Lung (tissue), 12 donors: ENCODE results near the gene OPHN1. TPM values are rescaled to one million over a fixed set of nuclear protein-coding genes. Genes with fewer than 3 reads are reported as not detected.

Source experiments
- ATAC-seq: fragments of 200-7000 bp; cut with Tn5 transposase; one replicate; pipeline ENCODE4 v1.9.1; 2020; ENCODE audit warnings: moderate number of reproducible peaks; ENCODE audit not compliant: insufficient read depth, low FRiP score
- DNase-seq, 3 donors: peaks; one replicate each; pipeline ENCODE4 v3.0.0-alpha.2; 2013 to 2017
- H3K27ac ChIP-seq, 2 donors: one replicate each; pipeline ENCODE4 v1.5.1; 2013; ENCODE audit warnings: mild to moderate bottlenecking in 2 of 2, moderate library complexity in 2 of 2, control low read depth in 1 of 2, inconsistent platforms in 1 of 2, low read depth in 1 of 2, low read length in 1 of 2
- H3K27me3 ChIP-seq, 3 donors: one replicate each; pipeline ENCODE4 v1.5.1; 2013; ENCODE audit warnings: low read length in 2 of 3; ENCODE audit not compliant: control insufficient read depth in 3 of 3, insufficient read depth in 3 of 3
- H3K36me3 ChIP-seq, 4 donors: one replicate each; pipeline ENCODE4 v1.5.1; 2013; ENCODE audit warnings: low read length in 4 of 4, mild to moderate bottlenecking in 1 of 4, moderate library complexity in 1 of 4; ENCODE audit not compliant: control insufficient read depth in 4 of 4, insufficient read depth in 4 of 4
- H3K4me1 ChIP-seq, 5 donors: one replicate each; pipeline ENCODE4 v1.5.1; 2013; ENCODE audit warnings: low read length in 5 of 5, mild to moderate bottlenecking in 2 of 5, moderate library complexity in 1 of 5; ENCODE audit not compliant: control insufficient read depth in 5 of 5, insufficient read depth in 5 of 5
- H3K4me3 ChIP-seq: one replicate; pipeline ENCODE4 v1.5.1; 2013; ENCODE audit warnings: mild to moderate bottlenecking, control low read depth, moderate library complexity
- H3K9ac ChIP-seq, 2 donors: one replicate each; pipeline ENCODE4 v1.5.1; 2013; ENCODE audit warnings: low read length in 2 of 2, control low read depth in 1 of 2; ENCODE audit not compliant: insufficient read depth in 1 of 2
- H3K9me3 ChIP-seq, 4 donors: one replicate each; pipeline ENCODE4 v1.5.1; 2013; ENCODE audit warnings: low read length in 3 of 4, mild to moderate bottlenecking in 1 of 4, moderate library complexity in 1 of 4; ENCODE audit not compliant: control insufficient read depth in 4 of 4, insufficient read depth in 3 of 4
- CTCF ChIP-seq: IDR thresholded peaks from 2 replicates; pipeline ENCODE4 v1.5.1; 2012; ENCODE audit warnings: mild to moderate bottlenecking; ENCODE audit errors: control extremely low read depth, extremely low read depth
- whole genome bisulfite sequencing, 2 donors: extraction: QIAGEN DNeasy Blood & Tissue Kit; methylation state at CpG; one replicate each; pipeline ENCODE4 v1.1.7; 2013; 5-methylcytosine and 5-hydroxymethylcytosine counted together
- polyA plus RNA-seq, 2 donors: library from polyadenylated mRNA; stranded (reverse); fragments of 200-250 nt; gene quantifications; one replicate each; pipeline ENCODE4 v1.2.1, GENCODE V29; 2013
- total RNA-seq, 2 donors: library from RNA; depleted of rRNA in 1 of 2; stranded (reverse); fragments of >200 nt in 1 of 2; gene quantifications; one replicate each; pipeline ENCODE4 v1.2.1, GENCODE V29; 2014 to 2021
- donor health status: control.
- donor health status: control.
- donor health status: Bipolar disorder and iron deficiency.
- donor health status: healthy.
- donor health status: DM: yes; HTN: yes; CAD: no.

OPHN1 gene
- total and polyA plus RNA-seq, 4 donors: 1.1 to 22.0 (median 6.8) TPM

DNA sequence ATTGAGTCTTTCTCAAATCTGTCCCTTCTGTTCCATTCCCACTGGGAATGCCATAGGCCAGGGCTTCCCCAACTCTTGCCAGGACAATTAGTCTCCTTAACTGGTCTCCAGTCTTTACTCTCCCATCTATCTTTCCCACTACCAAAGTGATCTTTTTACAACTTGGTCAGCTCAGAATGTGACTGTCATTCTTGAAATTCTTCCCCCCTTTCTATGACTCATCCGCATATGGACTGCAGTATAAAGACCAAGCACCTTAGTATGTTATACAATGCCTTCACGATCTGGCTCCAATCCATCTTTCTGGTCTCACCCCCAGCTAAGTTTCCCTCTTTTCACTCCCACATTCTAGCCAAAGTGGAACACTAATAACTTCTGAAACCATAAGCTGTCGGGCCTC, 383.8 kb downstream of the OPHN1 start:
- H3K36me3 ChIP-seq: peaks cover 0 to 20% (median 2%) of the 10 kb centered on the region in 4 donors
- ATAC-seq (no peak), DNase-seq (no peak)
- 75 to 96% methylated on average over 3 of the region's 3 CpGs for WGBS, 2 donors
- no peaks in the 10 kb centered on the region for H3K27me3 ChIP-seq
- H3K27ac ChIP-seq: no peak overlapping the region
- no peak overlapping the region for H3K4me3 ChIP-seq
- H3K9ac ChIP-seq: no peak overlapping the region
- H3K4me1 ChIP-seq: no peaks in the 10 kb centered on the region
- H3K9me3 ChIP-seq: peaks cover 0 to 2% (median 0%) of the 10 kb centered on the region in 4 donors
- no peak for TF ChIP-seq CTCF

GRCh38 chrX:68048774-68049173, 384.5 kb downstream of the OPHN1 start:
- H3K4me1 ChIP-seq: no peaks in the 10 kb centered on the region
- DNase-seq: no peak
- peaks cover 0 to 20% (median 2%) of the 10 kb centered on the region in 4 donors for H3K36me3 ChIP-seq
- H3K9me3 ChIP-seq: peaks cover 0 to 2% (median 0%) of the 10 kb centered on the region in 4 donors
- no peak for ATAC-seq
- no peak overlapping the region for H3K4me3 ChIP-seq
- no peak overlapping the region for H3K27ac ChIP-seq
- TF ChIP-seq CTCF: no peak
- H3K27me3 ChIP-seq: no peaks in the 10 kb centered on the region
- no peak overlapping the region for H3K9ac ChIP-seq
- 74 to 92% methylated on average over 1 of the region's 1 CpG for WGBS, 2 donors

DNA sequence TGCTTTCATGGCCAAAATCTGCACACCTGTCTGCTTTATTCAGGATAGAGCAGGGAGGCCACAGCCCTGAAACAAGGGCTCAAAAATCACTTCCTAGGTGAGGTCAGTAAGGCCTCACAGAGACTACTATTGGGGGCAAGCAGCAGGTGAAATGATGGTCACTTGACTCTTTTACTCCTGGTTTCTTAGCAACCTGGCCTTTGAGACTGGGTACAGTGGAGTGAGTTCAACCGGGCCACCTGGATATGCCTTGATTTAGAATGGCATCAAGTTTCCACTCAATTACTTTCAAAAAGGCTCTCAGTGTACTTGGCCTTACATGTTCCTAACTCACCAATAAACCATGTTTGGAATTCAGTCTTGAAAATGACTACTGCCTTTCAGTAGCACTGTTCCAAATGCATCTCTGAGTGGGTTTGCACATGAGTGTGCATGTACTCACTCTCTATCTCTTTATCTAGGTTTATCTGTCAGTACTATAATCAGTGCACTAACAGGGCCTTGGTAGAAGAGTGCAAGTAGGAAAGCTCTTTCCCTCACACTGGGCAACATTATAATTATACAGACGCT, 388.2 kb downstream of the OPHN1 start:
- 77 to 97% methylated on average over 2 of the region's 2 CpGs for WGBS, 2 donors
- H3K9me3 ChIP-seq: no peaks in the 10 kb centered on the region
- H3K4me1 ChIP-seq: no peaks in the 10 kb centered on the region
- H3K4me3 ChIP-seq: no peak overlapping the region
- DNase-seq (peak in 2 of 3 donors; percentile 6 to 49), ATAC-seq (no peak)
- no peak overlapping the region for H3K27ac ChIP-seq
- no peaks in the 10 kb centered on the region for H3K27me3 ChIP-seq
- H3K36me3 ChIP-seq: peaks cover 0 to 16% (median under 1%) of the 10 kb centered on the region in 4 donors
- no peak for TF ChIP-seq CTCF
- H3K9ac ChIP-seq: no peak overlapping the region
